ENCODE data around the gene PNKD. TPM values are rescaled to one million over a fixed set of nuclear protein-coding genes. Genes with fewer than 3 reads are reported as not detected.

Gene PNKD
- total RNA-seq, 1 donor from 2014 or later = 18.2 TPM

GRCh38 chr2:218344090-218344754 lies 73.9 kb downstream of the PNKD start:
- DNase-seq = no peak

DNA sequence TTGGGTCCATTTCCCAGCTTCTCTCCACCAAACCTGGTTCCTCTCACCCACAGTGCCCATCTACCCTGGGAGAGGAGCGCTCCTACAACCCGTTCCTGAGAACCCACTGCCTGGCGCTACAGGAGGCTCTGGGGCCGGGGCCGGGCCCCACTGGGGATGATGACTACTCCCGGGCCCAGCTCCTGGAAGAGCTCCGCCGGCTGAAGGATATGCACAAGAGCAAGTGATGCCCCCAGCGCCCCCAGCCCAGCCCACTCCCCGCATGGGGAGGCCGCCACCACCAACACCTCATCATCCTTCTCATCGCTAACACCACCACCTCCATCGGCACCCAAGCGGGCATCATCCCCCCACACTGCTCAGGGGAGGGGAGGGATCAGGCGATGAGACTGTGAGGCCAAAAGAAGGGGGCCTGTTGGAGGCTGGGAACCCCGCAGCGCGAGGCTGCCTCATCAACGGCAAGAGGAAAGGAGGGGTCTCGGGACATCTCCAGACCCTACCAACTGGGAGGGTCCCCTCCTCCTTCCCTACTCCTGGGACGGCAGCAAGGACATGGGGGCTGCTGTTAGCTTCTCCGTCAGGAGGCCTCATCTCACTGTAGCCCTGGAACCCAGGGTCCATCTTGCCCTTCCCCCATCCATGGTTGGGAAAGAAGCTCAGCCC lies 74.6 kb downstream of the PNKD start:
- no peak for DNase-seq

- no peak for DNase-seq
Observed at GRCh38 chr2:218345491-218346236, 75.3 kb downstream of the PNKD start.

- no peak for DNase-seq
Observed at GRCh38 chr2:218347172-218347571, 76.9 kb downstream of the PNKD start.

DNA sequence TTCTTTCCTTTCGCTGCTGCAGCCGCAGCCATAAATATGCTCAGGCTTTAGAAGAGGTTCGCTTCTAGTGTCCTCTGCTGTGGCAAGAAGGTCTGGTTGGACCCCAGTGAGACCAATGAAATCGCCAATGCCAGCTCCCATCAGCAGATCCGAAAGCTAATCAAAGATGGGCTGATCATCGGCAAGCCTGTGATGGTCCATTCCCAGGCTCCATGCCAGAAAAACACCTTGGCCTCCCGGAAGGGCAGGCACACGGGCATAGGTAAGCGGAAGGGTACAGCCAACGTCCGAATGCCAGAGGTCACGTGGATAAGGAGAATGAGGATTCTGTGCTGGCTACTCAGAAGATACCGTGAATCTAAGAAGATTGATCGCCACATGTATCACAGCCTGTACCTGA lies 83.7 kb downstream of the PNKD start:
- no peak for DNase-seq

- no peak for DNase-seq
Observed at GRCh38 chr2:218354850-218355443, 84.6 kb downstream of the PNKD start.

GRCh38 chr2:218357236-218358177 lies 87.2 kb downstream of the PNKD start:
- no peak for DNase-seq

GRCh38 chr2:218360453-218360852 lies 90.1 kb downstream of the PNKD start:
- DNase-seq = no peak

GRCh38 chr2:218362606-218363005 lies 92.3 kb downstream of the PNKD start:
- DNase-seq = no peak

DNA sequence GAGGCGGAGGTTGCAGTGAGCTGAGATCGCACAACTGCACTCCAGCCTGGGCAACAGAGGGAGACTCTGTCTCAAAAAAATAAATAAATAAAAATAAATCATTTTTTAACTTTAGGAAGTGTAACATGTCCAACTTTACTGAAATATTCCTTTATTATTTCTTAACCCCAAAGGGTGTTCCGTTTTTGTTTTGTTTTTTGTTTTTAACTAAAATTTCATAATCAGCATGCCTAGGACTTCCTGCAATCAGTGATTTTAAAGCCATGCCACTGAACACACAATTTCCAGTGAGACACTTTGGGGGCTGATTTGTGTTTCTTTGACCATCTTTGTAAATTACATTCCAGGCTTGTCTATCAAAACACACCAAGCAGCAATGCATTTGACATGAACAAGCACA lies 93.4 kb downstream of the PNKD start:
- no peak for DNase-seq

- DNase-seq = no peak
Observed at GRCh38 chr2:218364196-218364595, 93.9 kb downstream of the PNKD start.

DNA sequence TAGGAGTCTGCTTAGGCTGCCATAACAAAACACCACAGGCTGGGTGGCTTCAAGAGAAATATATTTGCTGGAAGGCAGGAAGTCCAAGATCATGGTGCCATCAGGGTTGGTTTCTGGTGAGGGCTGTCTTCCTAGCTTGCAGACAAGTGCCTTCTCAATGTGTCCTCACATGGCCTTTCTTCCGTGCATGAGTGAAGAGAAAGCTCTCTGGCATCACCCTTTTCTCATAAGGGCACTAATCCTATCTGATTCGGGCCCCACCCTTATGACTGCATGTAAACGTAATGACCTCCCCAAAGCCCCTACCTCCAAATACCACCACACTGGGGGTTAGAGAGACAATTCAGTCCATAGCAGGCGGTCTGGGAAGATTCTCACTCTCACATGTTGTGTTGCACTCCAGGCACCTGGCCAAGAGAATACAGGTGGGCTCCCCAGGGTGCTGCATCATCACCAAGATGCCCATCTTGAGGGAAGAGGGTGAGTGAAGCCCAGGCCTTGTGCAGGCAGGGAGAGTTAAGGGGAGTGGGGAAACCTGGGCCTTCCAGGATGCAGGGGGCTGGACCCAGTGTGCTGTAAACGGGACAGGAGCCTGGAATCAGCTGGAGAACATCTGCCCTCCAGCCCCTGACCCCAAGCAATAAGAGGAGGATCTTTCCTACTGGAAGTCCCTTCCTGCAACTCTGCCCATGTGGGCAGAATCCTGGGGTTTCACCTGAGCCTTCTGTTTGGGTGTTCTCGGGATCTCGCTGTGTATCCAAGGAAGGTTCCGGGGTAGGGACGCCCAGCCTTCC lies 96.5 kb downstream of the PNKD start:
- no peak for DNase-seq

GRCh38 chr2:218367415-218368149 lies 97.3 kb downstream of the PNKD start:
- peak; percentile 60 for DNase-seq

DNA sequence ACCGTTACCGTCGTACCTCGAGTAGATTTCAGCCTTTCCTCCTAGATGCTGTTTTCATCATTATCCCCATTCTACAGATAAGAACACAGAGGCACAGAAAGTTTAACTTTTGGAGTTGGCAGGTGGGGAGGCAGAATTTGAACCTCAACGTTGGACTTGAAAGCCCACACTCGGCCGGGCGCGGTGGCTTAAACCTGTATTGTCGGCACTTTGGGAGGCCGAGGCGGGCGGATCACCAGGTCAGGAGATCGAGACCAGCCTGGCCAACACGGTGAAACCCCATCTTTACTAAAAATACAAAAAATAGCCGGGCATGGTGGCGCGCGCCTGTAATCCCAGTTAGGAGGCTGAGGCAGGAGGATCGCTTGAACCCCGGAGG lies 97.8 kb downstream of the PNKD start:
- DNase-seq = no peak

DNA sequence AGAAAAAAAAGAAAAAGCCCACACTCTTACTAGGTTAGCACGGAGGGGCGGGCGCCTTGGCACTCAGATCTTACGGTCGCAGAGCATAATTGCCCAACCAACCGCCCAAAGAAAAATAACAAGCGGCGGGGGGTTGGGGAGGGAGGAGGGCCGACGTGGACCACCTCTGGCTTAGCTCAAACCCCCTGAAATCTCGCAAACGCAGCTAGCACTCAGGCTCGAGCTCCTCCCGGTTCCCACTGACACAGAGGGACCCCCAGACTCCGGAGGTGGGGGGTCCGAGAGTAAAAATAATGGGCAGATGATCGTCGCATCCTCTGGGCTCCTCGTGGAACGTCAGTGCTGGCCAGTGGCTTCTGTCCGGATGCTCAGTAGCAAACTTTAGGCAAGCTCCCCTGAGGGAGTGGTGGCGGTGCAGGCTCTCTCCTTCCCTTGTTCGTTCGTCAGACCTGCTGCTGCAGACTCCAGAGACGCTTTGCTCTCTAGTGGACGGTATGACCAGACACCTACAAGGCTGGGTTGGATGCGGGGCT lies 98.4 kb downstream of the PNKD start:
- DNase-seq = no peak

DNA sequence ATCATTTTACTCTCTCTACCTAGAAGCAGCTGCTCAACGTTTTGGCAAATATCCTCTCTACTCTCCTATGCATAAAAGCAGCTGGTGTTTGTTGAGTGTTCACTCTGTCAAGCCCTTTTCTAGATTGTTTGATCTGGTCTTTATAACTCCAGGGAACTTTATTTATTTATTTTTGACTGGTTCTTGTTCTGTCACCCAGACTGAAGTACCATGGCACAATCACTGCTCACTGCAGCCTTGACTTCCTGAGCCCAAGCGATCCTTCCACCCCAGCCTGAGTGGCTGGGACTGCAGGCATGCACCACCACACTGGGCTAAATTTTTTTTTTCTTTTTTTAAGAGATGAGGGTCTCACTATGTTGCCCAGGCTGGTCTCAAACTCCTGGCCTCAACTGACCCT lies 99.0 kb downstream of the PNKD start:
- DNase-seq = no peak

DNA sequence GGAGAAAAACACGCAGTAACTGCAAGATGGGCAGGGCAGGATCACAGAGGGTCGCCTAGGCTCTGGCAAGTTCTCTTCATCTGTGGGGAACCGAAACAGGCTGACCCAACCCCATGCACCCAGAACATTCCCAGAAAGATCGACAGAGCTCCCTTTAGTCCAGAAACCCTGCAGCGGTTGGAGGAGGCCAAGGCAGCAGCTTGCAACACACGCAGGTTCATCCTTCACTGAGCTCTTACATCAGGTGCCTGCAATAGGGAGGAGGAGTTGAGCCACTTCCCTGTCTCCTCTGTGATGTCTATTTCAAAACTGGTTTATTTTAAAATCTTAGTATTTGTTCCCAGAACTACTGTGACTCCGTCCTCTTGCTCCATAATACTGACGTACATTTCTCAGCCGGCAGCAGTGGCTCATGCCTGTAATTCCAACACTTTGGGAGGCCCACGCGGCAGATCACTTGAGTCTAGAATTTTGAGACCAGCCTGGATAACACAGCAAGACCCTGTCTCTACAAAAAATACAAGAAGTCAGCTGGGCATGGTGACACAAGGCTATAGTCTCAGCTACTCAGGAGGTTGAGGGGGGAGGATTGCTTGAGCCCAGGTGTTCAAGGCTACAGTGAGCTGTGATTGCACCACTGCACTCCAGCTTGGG lies 100.2 kb downstream of the PNKD start:
- no peak for DNase-seq

GRCh38 chr2:218371983-218372350 lies 101.6 kb downstream of the PNKD start:
- no peak for DNase-seq

- DNase-seq = no peak
Observed at GRCh38 chr2:218374795-218375194, 104.5 kb downstream of the PNKD start.

GRCh38 chr2:218375212-218375611 lies 104.9 kb downstream of the PNKD start:
- no peak for DNase-seq
